Sigmoid colon (tissue), 4 donors: ENCODE measurements around the gene NOP56.

Experiments
- CTCF ChIP-seq, 4 experiments: fragments of 450-650 bp in 3 of 4; fragments of 200-600 bp in 1 of 4; IDR thresholded peaks; one replicate each; pipeline ENCODE4 v1.5.1; 2016 to 2019; ENCODE audit warnings: antibody characterized with exemption in 4 of 4, mild to moderate bottlenecking in 3 of 4, moderate library complexity in 2 of 4
- POLR2A ChIP-seq, 2 donors: fragments of 450-650 bp; IDR thresholded peaks; one replicate each; pipeline ENCODE4 v1.6.1; 2016; ENCODE audit warnings: antibody characterized with exemption in 2 of 2, mild to moderate bottlenecking in 2 of 2, moderate library complexity in 2 of 2
- POLR2AphosphoS5 ChIP-seq, 4 donors: sonication (generic); formaldehyde crosslinking; IDR thresholded peaks; one replicate each; pipeline ENCODE4 v1.6.1; 2017; ENCODE audit warnings: antibody characterized with exemption in 4 of 4

GRCh38 chr20:2654384-2654822 lies 2.0 kb downstream of the NOP56 start:
- no peak for TF ChIP-seq CTCF (IDR thresholded peaks at IDR 0.05)
- TF ChIP-seq POLR2AphosphoS5 (IDR thresholded peaks at IDR 0.05): no peak
- TF ChIP-seq POLR2A (IDR thresholded peaks at IDR 0.05): no peak
